Endothelial cell of umbilical vein (primary cell): Measurements from ENCODE around the gene GNG3.

Source experiments
- CTCF ChIP-seq, 2 donors: IDR thresholded peaks; 1 replicate in 1 of 2; 2 replicates in 1 of 2; pipeline ENCODE4 v1.5.1; 2011; ENCODE audit warnings: low read length in 2 of 2, mild to moderate bottlenecking in 2 of 2, moderate library complexity in 2 of 2, control low read depth in 1 of 2, inconsistent platforms in 1 of 2, low read depth in 1 of 2; ENCODE audit not compliant: insufficient read depth in 1 of 2; ENCODE audit errors: extremely low read depth in 1 of 2
- MAX ChIP-seq: IDR thresholded peaks from 2 replicates; pipeline ENCODE4 v1.6.1; 2011; ENCODE audit not compliant: insufficient read depth, insufficient read length
- POLR2A ChIP-seq: IDR thresholded peaks from 2 replicates; pipeline ENCODE4 v1.6.1; 2012; ENCODE audit warnings: low read depth, mild to moderate bottlenecking, control low read depth, low read length

GRCh38 chr11:62678433-62678769, 29.1 kb upstream of the GNG3 start:
- TF ChIP-seq CTCF (IDR thresholded peaks at IDR 0.05; ENCODE audit: extremely low read depth in 1 of 2, insufficient read depth in 1 of 2, low read depth in 1 of 2, low read length in 2 of 2) (no peak), MAX (no peak), POLR2A (no peak)
